Measurements from ENCODE around the gene WBP2.

GRCh38 chr17:75891605-75892555 lies 36.7 kb upstream of the WBP2 start:
- TF ChIP-seq CTCF (conservative IDR thresholded peaks at IDR 0.05; ENCODE audit: low read depth, low read length), result no peak
- no peak for TF ChIP-seq EZH2 (IDR thresholded peaks at IDR 0.05; ENCODE audit: low read length, unreplicated experiment)
- TF ChIP-seq EZH2phosphoT487 (IDR thresholded peaks at IDR 0.05; ENCODE audit: borderline replicate concordance, low read length), result no peak
